NCI-H226 (cell line): Measurements from ENCODE around the gene NKAIN4.

Experiments
- DNase-seq: peaks from one replicate; pipeline ENCODE4 v3.0.0-alpha.2; 2015

The NKAIN4 gene

DNA sequence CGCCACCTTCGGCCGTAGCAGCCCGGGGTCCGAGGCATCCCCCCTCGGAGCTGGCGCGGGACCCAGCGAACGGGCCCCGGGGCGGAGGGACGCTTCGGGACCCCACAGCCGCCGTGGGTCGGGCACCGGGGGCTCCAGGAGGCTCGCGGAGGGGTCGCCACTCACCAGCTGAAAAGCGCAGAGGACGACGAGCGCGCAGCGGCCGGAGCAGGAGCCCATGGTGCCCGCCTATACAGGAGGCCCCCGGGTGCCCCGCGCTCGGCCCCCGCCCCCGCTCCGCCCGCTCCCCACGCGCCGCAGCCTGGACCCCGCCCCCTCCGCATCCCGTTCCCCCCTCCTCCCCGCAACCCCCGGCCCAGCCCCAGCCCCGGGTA lies at the start of gene NKAIN4:
Gene NKAIN4, minus strand, starts transcription at position 232 of the 374 bp plus-strand sequence. Its CDS starts 13 bp downstream, at position 219.
- DNase-seq = no peak

GRCh38 chr20:63303095-63303666 lies 48.9 kb upstream of the NKAIN4 start:
- DNase-seq = no peak

GRCh38 chr20:63301671-63302070 lies 47.4 kb upstream of the NKAIN4 start:
- no peak for DNase-seq

GRCh38 chr20:63298731-63299312 lies 44.6 kb upstream of the NKAIN4 start:
- no peak for DNase-seq

GRCh38 chr20:63297796-63298572 lies 43.7 kb upstream of the NKAIN4 start:
- no peak for DNase-seq

DNA sequence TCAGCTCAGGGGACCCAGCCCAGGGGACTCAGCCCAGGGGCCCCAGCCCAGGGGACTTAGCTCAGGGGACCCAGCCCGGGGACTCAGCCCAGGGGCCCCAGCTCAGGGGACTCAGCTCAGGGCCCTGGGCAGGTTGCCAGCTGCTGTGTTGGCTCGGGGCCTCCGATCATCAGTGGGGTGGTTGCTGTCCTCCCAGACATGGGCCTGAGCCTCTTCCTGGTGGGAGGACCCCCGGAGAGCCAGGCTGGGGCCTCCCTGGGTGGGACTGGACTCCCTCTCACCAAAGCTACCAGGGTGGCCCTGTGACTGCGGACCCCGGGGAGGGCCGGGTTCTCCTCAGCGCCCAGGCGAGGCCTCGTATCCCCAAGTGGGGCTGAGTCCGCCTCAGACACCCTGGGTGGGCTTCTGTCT lies 43.1 kb upstream of the NKAIN4 start:
- no peak for DNase-seq

DNA sequence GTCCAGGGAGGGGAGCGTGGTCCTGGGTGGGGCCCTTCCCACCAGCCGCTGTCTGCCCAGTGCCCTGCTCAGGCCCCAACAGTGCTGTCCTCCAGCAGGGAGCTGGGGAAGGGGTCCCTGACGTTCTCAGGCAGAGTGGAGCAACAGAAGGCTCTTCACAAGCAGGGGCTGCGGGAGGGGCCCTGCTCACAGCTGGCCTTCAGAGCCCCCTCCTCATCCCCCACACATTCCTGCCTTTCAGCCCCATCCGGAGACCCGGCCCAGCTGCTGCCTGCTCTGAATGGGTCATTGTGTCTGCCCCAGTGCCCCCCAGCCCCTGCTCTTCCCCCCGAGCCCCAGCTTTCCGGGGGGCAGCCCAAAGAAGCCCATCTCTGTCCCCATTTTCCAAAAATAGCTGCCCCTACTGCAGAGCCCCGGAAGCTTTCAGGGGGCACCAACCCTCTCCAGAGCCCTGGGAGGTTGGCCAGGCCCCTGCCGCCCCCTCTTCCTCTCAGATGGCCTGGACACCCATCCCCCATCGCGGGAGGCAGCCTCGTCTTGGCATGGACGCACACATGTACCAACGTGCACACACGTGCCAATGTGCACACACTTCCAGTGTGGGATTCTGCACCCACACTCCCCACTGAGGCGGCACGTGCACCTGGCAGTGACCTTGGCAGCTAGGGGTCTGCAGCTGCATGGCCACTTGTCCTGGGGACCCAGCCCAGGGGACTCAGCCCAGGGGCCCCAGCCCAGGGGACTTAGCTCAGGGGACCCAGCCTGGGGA lies 42.5 kb upstream of the NKAIN4 start:
- no peak for DNase-seq

GRCh38 chr20:63295846-63296245 lies 41.6 kb upstream of the NKAIN4 start:
- DNase-seq = no peak

GRCh38 chr20:63295422-63295821 lies 41.2 kb upstream of the NKAIN4 start:
- no peak for DNase-seq

DNA sequence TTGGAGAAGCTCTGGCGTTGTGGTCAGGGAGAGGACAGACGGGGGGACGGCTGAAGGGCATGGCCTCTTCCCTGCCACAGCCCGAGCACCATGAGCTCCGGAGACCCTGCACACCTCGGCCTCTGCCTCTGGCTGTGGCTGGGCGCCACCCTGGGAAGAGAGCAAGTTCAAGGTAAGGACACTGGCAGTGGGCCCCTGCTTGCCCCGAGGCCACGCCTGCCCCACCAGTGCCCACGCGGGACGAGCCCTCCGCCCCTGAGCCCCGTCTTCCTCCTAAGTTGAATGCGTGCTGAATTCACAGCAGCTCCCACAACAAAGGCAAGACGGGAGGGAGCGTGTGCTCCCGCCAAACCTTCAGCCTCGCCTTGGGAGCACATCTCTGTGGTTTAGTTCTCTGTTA lies 40.8 kb upstream of the NKAIN4 start:
- DNase-seq = no peak

- DNase-seq = no peak
Measured at GRCh38 chr20:63294536-63294900, 40.3 kb upstream of the NKAIN4 start.

DNA sequence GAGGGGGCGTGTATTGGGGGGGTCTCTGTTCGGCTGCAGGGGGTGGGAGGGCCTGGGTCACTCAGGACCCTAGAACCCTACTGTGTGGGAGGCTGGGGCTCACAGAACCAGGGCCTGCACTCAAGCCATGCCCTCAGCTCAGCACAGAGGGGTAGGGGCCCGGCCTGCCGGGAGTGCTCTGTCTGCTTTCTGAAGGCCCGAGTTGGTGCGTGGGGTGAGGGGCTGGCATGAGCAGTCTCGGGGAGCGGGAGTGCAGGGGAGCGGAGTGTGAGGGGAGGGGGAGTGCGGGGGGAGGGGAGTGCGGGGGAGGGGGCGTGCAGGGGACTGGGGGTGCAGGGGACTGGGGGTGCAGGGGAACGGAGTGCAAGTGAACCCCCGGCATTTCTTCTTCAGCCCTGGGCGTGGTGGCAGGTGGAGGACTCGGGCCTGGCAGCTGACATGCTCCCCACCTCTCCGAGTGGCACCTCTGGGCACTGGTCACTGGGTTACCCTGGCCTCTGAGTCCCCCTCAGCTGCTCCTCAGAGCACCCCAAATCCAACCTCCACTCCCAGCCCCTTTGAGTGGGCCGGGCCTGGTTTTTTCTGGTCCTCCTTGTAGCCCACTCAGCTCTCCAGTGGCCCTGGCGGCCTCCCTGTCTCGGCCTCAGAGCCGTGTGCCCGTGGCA lies 39.7 kb upstream of the NKAIN4 start:
- DNase-seq = no peak

DNA sequence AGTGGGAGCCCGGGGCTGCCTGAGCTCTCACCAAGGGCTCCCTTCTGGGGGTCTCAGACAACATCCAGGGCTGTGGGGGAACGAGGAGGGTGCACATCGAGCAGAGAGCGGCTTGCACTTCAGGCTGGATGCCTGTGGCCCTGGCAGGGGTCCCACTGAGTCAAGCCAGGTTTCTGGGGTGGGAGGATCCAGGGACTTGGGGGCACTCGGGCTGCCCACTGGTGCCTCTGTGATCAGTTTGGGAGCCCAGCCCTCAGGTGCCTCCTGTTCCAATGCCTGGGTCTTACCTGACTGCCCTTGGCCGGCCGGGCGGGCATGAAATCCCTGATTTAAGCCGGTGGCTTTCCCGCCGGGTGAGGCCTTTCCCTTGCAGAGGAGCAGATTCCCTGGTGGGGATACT lies 39.2 kb upstream of the NKAIN4 start:
- DNase-seq = no peak

DNA sequence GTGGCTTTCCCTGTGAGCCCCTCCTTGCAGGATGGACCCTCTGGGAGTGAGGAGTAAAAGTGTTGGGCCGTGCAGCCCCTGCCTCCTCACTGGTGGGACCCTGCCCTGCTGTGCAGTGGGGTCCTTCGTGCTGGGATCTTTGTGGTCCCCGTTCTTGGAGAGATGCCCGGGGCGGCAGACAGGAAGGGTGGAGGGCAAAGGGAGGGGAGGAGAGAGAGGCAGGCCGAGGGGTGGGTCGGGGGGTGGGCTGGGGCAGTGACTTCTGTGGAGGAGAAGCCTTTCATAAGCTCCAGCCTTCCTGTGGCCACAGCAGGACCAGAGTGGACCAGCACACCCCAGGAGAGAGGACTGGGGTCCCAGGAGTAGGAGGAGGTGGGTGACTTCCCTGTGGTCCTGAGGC lies 38.6 kb upstream of the NKAIN4 start, which contains the start of gene COL20A1:
Gene COL20A1, plus strand, starts transcription at position 283 of the 400 bp plus-strand sequence. CDS start 1,922 bp downstream, outside the sequence.
- DNase-seq = no peak

- no peak for DNase-seq
Measured at GRCh38 chr20:63292292-63292701, 38.0 kb upstream of the NKAIN4 start.

GRCh38 chr20:63291811-63292210 lies 37.5 kb upstream of the NKAIN4 start:
- no peak for DNase-seq

DNA sequence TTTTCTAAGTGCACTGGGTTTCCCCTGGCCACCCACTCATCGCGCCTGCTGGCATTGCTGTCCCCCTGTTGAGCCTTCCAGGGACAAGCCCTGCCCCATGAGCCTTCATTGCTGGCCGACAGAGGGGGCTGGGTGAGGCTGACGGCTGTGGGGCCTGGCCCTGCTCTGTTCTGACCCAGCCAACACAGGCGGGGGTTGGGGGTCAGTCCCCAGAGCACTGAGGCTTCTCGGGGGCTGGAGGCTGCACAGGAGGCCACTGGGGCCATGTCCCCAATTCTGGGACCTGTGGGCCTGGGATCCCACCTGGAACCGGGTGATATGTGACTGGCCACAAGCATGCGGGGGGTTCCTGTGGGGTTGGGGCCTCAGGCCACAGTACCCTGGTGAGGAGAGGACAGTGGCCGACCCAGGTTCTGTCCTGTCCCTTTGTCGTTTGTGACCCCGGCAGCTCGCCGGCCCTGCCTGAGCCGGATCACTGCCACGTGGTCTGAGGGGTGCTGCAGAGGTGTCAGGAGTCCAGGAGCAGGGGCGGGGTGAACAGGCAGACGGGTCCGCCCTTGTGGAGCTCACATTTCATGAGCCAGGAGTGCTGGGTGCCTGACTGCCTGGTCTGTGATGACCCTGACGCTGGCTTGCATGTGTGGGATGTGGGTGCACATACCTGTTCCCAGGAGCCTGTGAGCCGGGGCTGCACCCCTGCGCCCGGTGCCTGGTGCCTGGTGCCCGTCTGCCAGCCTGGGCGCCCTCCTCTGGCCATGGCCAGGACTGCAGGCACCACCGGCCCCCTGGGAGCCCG lies 36.6 kb upstream of the NKAIN4 start:
- DNase-seq = peak; percentile 16

DNA sequence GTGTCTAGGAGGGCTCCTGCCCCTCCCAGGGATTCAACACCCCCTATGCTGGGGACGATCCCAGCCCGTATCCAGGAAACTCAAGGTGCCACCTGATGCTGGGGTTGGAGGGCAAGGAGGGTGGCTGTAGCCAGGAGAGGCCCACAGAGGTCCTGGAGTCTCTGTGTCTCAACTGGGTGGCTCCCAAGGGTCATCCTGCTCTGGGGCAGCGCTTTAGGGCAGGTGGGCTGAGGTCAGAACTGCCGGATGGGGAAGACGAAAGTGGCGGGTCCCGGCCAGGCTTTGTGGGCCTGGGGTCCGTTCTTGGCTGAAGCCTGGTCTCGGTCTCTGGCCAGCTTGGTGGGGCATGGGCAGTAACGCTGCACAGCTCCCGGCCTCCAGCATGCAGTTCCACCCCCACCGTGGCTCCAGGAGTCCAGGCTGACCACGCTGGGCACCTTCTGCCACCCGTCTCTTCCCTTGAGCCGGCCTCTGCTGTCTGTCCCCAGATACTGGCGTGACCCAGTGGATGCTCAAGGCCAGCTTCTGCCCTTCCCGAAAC lies 35.9 kb upstream of the NKAIN4 start:
- no peak for DNase-seq

DNA sequence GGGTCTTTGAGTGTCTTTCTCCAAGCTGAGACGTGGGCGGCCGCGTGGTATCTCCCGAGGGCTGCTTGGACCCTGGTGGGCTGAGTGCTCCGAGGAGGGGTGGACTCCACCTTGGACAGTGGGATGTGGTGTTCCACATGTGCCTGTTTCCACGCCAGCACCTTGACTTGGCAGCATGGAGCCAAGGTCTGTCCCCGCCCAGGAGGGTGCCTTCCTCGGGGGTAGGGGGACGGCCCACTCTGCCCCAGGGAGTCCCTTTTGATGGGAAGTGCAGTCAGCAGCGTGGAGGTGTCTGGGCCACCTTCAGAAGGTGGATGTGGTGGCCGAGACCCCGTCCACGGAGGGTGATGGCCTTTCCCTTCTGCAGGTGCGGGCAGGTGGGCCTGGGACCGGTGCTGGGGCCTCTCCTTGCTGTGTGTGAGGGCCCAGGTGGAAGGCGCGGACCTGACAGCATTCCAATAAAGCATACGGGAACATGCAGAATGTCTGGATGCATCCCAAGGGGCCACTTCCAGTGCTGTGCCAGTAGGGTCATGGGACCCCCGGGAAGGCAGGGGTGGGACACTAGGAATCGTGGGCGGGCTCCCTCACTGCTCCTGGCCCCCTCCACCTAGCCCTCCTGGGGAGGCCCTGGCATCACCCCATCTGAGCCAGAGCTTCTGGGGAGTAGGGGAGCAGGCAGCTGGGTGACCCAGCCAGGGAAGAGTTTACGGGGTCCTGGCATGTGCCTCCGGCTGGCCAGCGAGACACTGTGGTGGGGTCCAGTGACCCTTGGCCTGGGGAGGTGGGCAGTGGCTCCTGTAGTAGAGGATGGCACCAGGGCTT lies 35.3 kb upstream of the NKAIN4 start:
- DNase-seq = no peak

DNA sequence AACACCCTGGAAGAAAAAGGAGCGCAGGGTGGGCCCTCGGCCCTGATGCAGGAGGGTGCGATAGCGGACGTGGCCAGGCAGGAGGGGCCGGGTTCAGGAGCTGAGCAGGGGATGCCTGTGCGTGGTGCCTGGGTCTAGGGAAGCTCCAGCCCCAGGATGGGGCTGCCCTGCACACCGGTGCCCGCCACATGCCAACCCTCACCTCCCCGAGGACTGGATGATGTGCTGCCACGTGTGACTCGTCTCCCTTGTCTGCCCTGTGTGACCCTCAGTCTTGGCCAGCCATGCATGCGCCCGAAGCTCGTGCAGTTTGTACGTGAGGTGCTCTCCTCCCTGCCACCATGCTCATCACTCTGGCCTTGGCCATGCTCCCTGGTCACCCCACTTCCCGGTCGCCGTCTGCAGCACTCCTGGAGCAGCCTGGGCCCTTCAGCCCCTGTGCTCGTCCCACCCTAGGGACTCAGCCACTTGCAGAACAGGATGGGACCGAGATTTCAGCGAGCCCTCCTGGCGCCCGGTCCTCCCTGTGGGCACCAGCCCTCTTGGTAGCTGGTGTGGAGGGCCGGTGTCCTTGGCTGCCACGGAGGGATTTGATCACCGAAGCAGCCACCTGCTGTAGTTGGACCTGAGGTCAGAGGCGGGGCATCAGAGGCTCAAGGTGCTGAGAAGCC lies 34.5 kb upstream of the NKAIN4 start:
- no peak for DNase-seq
